Esophagus mucosa (tissue), 1 donor: ENCODE data around the gene SLC9C2. TPM values are rescaled to one million over a fixed set of nuclear protein-coding genes. Genes with fewer than 3 reads are reported as not detected.
A peak's percentile ranks its signal among the peaks of the same experiment; 100 is the strongest.
"Not testable (repeated sequence)": the region's sequence is repeated elsewhere in the genome, so short reads cannot be mapped to it uniquely, and the experiment has no call there.

Experiments used
- ATAC-seq: fragments of 200-7000 bp; cut with Tn5 transposase; one replicate; pipeline ENCODE4 v1.9.1; 2020
- total RNA-seq: library from RNA; stranded (reverse); gene quantifications from one replicate; pipeline ENCODE4 v1.2.4, GENCODE V29; 2023
- donor health status: DM: yes; HTN: yes; CAD: no.

Gene SLC9C2
- total RNA-seq, 1 donor from 2014 or later = 0.12 TPM

DNA sequence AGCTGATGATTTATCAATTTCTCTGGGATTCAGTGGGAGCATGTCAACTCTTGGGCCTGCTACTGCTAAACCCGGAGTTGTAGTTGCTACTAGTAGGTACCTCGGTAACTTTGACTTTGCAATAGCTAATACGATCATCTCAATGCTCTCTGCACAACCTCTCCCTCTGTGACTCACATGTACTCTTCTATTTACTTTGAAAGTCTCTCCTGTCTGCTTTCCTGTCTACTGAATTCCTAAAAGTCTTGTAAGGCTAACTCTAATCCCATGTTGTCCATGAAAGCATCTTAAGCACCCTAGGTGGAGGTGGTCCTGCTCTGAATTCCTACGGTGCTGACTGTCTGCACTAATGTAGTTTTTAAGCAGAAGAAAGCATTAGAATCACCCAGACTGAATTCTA lies 29.3 kb downstream of the SLC9C2 start:
- no peak for ATAC-seq

DNA sequence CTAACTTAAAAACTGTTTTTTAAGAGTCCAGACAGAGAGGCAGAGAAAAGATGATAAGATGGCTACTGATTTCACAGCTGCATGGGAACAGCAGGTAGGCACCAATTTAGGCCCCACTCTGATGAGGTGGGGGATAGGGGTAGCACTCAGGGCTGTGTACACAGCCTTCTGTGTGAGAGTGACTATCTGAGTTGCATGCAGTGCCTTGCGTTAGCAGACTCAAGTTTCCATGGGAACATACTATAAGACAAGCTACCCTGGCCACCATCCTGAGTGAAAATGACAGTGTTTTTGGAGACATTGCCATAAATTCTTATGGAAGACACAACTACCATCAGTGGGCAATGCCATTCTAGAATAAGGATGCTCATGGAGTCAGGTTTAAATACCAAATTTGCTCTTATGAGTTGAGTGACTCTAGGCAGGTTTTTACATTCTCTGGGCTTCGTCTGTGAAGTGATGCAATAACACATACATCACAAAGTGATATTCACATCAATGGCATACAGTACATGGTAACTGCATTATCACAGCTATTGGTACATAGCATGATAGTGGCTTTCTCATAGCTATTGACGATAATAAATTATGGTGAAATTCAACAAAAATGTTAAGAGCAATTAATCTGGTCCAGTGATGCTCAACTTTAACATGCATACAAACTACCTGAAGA lies 30.5 kb downstream of the SLC9C2 start:
- ATAC-seq = no peak

DNA sequence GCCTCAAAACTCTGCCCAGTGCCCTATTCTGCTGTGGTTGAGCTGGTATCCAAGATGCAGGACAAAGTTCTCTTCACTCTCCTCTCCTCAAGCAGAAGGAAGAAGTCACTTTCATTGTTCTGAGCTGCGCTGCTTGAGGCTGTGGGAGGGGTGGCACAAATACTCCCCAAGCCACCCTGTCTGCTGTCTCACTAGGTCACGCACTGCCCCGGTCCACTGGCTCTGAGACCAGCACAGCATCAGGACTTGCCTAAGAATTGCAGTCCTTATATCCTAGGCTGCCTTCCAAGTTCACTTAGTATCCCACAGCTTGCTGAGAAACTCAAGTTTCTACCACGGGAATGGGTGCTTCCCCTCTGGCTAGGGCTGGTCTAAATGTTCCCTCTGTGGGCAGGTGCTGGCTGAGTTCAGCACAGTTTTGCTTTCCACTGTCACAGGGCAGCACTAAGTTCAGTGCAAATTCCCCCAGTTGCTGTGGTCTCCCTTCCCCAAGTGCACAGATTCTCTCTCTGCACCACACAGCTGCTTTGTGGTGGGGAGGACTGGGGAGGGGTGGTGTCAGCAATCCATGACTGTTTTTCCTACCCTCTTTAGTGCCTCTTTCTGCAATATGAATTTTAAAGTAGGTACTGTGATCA lies 32.4 kb downstream of the SLC9C2 start:
- no peak for ATAC-seq

DNA sequence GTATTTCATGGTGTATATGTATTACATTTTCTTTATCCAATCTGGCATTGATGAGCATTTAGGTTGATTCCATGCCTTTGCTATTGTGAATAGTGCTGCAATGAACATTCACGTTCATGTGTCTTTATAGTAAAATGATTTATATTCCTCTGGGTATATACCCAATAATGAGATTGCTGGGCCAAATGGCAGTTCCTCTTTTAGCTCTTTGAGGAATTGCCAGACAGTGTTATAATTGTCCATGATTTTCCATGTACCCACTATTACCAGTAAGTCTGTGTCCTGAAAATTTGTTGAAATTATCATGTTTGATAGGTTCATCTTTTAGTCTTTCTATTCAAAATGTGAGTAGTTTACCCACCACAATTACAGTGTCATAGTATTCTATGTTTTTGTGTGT lies 34.4 kb downstream of the SLC9C2 start:
- no peak for ATAC-seq

DNA sequence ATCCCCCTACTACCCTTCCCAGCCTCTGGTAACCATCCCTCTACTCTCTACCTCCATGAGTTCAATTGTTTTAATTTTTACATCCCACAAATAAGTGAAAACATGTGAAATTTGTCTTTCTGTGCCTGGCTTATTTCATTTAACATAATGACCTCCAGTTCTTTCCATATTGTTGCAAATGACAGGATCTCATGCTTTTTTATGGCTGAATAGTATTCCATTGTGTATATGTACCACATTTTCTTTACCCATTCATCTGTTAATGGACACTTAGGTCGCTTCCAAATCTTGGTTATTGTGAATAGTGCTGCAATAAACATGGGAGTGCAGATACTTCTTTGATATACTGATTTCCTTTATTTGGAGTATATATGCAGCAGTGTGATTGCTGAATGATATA lies 39.0 kb downstream of the SLC9C2 start:
- ATAC-seq = not testable (repeated sequence)

DNA sequence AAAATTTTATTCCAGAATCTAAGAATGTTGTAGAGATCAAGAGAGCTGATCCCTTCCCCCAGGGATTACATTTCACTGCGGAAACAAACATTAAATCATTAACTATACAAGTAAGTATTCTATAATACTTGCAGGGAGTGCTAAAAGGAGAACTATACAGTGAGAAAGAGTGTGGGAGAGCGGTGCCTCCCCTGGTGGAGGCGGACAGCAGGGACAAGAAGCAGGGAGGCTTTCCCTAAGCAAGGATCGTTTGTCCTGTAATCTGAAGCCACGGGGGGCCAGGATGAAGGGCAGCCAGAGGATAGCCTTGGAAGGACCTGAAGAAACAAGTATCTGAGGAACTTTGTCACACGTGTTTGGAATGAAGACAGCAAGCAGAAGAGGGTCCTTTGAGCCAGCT lies 40.1 kb downstream of the SLC9C2 start:
- no peak for ATAC-seq

DNA sequence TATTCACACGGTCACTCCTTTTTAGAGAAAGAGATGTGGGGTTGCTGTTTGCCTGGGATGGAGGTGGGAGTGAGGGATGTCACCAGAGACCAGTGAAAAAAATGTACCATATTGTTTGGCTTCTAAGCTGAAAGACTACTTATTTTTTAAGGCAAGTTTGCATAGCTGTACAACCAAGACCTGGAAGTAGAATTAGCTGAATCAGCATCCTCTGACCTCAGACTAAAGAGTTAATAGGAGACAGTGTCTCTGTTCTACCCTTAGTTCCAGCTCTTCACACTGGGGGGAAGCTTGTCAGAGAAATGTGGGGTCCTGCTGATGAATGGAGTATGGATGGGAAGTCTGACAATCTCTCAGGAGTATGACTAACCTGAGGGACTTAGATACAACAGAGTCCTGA lies 41.6 kb downstream of the SLC9C2 start:
- no peak for ATAC-seq

DNA sequence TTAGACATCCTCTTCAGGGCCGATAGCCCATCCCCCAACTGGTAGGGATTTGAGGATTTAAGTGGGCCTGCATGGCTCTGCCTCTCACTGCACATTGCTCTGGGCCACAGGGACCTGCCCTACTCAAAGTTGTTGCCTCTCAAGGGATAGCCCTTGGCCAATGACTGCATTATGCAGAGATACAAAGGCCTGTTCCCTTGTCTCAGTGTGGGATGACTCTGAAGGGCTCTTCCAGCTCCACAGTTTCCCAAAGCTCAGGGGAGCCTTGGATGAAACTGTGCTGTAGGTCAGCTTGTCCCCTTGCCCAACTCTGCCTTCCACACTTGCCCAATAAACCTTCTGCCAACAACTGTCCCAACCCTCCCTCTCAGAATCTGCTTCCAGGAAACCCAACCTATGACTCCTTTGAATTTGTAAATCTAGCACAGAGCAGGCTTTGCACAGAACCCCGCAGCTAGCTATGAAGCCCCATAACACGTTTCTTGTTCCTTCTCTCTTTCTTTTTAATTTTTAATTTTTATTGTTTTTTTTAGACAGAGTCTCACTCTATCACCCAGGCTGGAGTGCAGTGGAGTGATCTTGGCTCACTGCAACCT lies 42.5 kb downstream of the SLC9C2 start:
- ATAC-seq = no peak

DNA sequence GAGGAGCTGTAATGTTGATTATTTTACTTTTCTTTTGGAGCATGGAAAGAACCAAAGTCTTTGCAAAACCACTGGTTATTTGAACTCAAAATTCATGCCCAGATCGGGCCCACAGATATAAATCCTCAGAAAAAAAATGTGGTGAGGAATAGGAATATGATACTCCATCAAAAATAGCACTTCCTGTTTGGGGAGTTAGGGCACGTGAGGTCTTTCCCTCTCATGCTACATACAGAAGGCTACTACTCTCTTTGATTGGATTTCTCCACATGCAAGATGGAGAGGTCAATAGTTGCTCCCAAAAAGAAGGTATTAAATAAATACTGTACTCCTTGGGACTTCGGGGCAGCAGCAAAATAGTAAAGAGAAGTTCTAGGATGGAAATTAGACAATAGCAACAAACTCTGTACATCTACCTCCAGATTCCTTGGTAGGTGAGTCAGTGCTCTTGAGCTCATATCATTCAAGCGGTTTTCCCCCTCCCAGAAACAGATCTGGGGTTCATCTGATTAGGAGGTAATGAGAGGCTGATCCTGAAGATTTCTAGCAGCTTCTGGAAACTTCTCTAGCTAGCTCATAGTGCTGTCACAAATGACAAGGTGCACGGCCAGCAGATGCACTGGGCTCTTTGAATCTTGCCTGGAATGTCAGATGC lies 47.1 kb downstream of the SLC9C2 start:
- no peak for ATAC-seq

DNA sequence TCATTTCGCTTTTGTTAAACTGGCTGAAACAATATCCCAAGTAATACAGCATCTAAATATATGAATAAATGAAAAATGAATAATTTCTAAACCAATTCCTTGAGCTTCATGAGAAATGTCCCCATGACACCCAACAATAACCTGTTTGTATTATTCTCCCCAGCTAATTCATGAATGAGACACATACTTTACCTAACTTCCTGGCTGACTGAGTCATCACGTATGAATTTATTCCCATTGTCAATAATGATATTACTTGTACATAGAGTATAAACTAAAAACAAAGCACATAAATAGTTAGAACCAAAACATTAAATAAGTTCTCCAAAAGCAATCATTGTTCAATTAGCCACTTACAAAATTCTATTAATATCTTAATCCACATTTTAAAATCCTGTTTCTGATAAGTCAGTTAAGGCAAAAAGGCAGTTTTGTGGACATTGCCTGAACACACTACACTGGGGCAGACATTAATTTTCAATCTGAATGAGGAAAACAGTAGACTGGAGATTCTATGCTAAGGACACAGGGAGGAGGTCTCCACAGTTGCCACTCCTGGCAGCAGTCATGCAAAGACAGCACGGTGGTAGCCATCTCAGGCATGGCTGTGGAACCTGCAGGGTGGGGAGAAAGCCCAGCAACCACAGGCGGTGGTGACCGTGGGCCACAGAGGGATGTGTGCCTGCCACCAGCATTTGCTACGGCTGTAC lies 48.2 kb downstream of the SLC9C2 start:
- ATAC-seq = no peak

DNA sequence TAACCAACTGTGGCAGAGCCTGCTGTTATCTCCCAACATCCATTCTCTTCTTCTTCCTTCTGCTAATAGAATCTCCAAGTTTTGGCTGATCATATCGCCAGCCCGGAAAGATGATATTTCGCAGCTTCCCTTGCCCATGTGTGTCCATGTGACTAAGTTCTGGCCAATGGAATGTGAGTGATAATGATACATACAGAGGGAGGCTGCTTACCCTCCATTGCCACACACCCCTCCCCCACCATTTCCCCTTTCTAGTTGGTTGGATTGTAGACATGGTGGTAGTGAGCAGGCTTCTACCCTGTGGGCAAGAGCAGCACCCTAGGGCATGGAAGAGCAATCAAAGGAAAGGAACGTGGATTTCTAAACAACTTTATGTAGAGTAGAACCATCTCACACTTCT lies 48.8 kb downstream of the SLC9C2 start:
- no peak for ATAC-seq

DNA sequence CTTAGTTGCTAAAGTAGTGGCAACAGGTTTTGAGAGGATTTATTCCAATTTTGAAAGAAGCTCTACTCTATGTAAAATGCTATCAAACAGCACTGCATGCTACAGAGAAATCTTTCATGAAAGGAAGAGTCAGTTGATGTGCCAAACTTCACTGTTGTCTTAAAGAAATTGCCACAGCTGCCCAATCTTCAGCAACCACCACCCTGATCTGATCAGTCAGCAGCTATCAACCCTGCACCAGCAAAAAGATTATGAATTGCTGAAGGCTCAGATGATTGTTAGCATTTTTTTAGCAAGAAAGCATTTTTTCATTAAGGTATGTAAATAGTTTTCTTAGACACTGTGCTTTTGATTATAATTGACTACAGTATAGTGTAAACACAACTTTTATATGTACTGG lies 49.6 kb downstream of the SLC9C2 start:
- ATAC-seq = no peak

DNA sequence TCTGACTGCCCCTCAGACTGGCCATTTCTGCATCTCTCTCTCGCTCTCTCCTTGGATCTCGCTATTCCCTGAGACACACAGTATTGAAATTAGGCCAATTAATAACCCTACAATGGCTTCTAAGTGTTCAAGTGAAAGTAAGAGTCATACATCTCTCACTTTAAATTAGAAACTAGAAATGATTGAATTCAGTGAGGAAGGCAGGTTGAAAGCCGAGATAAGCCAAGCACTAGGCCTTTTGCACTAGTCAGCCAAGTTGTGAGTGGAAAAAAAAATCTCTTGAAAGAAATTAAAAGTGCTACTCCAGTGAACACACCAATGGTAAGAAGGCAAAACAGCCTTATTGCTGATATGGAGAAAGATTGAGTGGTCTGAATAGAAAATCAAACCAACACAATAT lies 51.2 kb downstream of the SLC9C2 start:
- ATAC-seq = no peak

DNA sequence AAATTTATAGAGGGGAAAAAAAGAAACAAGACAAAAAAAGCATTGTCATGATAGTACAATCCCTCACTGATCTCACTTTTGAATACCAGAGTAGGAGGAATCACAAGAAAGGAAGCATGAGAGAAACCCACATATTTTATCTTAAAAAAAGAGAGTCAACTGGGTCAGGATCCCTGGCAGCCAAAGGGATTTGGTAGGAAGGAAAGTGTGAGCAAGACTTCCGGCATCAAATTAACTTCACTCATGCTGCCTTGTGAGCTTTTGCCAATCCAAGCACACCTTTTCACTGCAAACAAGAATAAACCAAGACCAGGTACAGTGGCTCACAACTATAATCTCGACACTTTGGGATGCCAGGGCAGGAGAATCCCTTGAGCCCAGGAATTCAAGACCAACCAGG lies 53.1 kb downstream of the SLC9C2 start:
- ATAC-seq = no peak

DNA sequence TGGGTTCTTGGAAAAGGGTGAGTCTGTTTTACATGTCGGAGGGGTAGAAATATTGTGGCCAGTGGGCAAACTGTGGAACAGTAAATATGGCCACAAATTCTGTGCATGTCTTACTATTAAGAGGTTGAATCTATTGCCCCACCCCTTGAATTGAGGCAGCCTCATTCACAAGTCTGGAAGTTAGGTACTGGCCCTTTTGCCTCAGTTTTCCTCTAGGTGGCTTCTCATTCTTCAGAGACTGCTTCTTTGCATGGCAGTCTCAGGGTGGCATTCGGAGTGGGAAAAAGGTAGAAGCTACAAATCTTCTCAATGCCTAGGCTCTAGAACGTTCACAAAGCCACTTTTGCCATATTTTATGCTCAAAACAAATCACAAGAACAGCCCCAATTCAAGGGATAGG lies 57.2 kb downstream of the SLC9C2 start:
- ATAC-seq = no peak

DNA sequence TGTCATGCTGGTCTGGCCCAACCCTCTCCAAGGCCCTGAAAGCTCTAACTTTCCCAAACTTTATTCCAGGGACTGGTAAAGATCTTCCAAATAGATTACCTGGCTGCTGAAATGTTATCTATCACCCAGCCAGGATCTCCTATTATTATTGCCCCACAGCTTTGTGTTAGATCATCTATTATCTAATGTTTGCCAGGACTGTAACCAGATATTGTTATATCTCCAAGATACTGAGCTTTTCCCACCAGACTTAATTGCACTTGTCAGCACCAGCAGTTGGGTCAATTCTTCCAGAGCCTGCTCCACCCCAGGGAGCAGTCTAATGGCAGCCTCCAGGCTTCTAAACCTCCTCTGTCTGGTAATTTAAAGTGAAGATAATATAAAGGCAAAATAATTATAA lies 66.6 kb downstream of the SLC9C2 start:
- no peak for ATAC-seq

DNA sequence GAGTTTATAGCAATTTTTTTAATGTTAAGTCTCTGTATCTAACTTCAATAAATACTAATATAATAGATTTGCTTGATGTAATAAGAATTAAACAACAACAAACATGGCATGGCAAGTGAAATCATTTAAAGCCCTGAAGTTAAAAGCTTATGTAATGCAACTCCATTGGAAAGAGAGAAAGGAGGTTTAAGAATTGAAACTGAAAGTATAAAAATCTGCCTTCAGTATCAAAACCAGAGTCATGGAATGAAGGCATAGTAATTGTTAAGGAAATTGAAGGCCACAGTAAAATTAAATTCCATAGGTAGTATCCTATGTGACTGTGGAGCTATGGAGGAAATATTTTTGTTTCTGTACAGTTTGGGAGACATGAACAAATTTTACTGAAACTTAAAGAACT lies 70.6 kb downstream of the SLC9C2 start:
- no peak for ATAC-seq

DNA sequence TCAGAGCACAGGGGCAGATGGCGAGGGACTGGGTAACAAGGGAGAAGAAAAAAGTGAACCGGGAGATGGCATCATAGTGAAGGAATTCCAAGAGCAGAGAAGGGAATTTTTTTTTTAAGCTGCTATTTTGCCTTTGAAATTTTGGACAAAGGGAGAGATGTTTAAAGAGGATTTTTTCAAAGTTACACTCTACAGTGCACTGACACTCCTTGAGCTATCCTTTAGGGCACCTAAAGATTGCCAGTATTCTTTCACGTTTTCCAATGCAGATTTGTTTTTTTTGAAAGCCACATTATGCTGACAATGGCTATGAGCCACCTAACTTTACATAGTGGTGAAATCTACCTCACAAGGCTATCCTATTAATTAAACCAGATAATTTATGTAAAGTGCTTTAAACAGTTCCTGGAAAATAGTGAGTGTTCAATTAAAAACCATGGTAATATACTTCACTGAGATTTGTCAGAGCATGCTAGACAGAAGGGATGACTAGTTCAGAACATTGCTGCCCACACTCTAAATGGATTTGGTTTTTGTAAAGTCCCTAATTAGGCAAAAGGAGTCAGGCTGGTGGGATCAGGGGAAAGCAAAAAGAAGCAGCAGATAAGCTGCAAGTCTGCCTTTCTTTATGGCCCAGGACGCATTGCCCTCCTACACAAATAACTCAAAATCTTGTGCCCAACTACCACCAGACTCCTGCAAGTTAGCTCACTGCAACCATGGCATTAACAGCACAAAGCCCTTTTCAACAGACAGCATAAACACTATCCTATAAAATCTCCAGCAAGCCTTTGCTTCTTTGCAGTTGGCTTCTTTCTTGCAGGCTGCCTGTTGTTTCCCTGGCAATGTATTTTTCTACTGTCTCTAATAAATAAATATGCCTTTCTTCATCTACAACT lies 71.8 kb downstream of the SLC9C2 start:
- no peak for ATAC-seq

DNA sequence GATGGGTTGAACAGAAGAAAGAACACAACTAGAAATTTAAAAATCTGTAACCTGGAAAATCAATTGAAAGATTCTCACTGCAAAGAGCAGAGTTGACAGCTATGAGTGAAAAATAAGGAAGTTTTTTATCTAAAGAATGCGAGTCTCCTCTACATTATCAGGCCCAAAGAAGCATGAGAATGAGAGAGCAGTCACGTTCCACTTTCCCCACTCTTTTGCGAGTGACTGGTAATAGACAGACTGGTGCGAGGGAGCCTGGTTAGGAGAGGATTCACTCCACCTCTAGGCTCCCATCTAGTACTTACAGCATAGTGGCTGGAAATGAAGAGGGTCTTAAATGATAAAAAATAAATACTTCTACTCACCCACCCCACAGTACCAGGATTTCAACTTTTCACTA lies 73.8 kb downstream of the SLC9C2 start:
- ATAC-seq = no peak

DNA sequence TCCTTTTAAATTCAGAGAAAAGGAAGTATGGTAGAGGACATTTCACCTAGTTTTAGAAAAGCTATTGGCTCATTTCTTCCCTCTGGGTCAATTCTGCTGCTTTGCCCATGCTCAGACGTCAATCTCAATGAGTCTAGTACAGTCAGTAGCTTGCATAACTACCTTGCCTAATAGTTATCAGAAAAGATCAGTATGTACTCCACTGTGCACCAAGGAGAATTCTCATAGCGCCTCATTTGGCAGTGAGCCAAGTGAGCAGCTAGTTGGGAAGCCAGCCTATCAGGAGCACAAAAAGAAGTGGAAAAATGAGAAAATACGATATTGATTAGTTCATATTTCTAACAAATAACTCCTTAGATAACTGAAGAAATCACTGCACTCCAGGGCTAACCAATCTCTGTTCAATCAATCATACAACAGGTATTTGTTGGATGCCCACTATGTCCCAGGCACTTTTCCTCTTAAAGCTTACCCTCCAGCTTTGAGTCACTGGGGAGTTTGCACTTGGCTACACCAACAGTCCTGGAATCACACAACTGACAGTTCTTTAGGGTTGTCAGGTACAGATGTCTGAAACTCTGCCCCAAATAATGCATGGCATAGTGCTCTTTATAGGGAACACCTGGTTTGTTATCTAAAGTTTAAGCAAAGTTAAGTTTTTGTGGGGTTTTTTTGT lies 75.6 kb downstream of the SLC9C2 start:
- peak; percentile 49 for ATAC-seq

DNA sequence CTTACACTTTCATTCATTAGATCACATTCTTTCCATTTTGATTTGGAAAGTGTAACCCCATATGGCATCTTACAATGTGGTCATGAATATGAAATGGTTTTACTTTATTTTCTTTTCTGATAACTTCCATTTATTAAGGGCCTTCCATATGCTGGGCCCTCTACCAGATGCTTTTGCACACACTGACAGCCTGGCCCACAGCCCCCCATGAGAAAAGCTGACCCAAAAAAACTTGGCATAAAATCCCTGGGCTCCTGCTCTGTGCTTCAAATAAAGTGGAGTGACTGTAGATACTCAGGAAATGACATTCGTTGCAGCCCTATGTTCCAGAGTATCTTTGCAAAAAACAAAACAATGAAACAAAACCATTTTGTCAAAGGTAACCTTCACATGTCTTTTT lies 76.9 kb downstream of the SLC9C2 start:
- ATAC-seq = no peak

DNA sequence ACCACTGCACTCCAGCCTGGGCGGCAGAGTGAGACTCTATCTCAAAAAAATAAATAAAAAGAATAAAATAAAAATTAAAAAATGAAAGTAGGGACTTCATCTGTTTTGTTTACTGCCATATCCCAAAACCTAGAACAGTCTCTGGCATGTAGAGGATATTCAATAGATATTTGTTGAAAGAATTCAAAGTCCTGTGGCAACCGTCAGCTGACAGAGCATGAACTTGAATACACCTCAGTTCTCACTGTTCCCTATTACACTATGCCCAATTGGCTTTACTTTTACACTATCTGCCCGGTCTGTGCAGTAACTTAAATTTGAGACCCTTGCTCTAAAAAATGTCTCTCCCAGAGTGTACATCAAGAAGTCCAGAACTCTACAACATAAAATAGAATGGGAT lies 79.5 kb downstream of the SLC9C2 start:
- no peak for ATAC-seq
